GM19193 (cell line): ENCODE results near the gene IFTAP.

Experiments
- POLR2A ChIP-seq: IDR thresholded peaks from 4 replicates; pipeline ENCODE4 v1.6.1; 2011; ENCODE audit not compliant: insufficient read depth, insufficient read length; ENCODE audit errors: extremely low read depth

The IFTAP gene

DNA sequence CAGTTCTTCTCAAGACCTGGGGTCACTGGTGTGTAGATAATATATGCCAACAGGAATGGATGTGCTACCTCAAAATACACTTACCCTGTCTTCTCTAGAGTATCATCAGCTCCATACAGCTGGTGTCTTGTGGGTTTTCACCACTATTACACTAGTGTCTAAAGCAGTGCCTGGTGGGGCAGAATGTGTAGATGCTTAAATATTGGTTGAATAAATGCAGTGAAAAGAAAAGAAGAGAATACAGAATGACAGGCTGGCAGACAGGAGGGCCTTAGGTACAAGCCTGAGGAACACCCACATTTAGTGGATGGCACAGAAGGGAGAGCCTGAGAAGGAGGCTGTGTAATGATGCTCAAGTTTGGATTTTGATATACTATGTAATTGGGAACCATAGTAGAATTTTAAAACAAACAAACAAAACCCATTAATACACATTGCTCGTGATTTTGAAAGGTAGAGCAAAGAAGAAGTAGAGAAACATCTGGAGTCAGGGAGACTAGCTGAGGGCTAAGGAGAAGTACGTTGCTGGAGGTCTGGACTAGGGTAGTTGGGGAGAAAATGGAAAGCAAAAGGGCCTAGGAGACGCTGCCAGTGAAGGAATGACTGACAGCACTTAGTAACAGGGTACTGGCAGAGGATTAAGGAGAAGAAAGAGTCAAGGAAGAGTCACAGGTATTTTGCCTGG, 24.2 kb downstream of the IFTAP start:
- TF ChIP-seq POLR2A, result no peak

- TF ChIP-seq POLR2A, result no peak
These were observed 25.2 kb downstream of the IFTAP start for GRCh38 chr11:36619502-36619901.

- no peak for TF ChIP-seq POLR2A
These were observed 25.9 kb downstream of the IFTAP start for GRCh38 chr11:36620246-36620645.

DNA sequence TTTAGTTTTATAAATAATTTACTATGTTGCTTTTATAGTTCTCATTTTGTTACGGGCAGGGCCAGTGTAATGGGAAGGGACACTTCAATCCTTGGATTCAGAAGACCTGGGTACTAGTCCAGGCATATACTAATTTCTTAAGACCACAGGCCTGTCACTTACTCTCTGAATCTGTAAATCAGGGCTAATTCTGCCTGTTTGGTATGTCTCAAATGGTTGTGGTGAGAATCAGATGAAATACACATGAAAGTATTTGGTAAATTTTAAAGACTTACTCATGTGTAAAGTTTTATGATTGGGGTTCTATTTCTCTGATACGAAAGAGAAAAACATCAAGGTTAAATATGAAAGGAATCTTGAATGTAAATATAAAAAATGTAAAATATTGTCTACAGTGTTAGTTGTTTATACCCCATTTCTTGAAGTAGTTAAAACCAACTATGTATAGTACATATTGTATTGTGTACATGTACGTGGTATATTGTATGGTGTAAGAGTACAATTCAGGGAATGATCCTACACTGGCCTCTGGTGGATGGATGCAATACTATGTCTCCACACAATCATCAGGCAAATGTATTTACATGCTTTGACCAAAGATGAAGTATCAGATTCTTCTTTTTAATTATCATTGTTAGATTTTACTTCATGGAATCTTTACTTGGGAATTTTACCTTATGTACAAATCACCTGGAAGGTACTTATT, 28.3 kb downstream of the IFTAP start:
- no peak for TF ChIP-seq POLR2A

DNA sequence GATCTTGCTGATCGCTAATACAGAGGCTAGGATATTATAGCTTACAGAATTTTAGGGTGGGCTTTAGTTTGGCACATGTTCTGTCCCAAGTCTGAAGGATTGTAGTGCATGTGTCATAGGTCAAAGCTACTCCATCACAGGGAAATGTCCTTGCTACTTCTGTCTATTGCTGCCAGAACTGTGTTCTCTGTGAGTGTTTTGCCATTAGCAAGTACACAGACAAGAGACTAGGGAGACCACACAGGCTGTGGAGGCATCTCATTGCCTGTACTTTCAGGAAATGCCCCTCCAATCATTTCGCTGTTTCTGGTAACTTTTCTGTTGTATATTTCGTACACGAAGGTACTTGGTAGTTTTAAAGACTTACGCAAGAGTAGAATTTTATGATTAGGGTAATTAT, 29.2 kb downstream of the IFTAP start:
- no peak for TF ChIP-seq POLR2A

GRCh38 chr11:36627006-36627405, 32.7 kb downstream of the IFTAP start:
- TF ChIP-seq POLR2A, result no peak

DNA sequence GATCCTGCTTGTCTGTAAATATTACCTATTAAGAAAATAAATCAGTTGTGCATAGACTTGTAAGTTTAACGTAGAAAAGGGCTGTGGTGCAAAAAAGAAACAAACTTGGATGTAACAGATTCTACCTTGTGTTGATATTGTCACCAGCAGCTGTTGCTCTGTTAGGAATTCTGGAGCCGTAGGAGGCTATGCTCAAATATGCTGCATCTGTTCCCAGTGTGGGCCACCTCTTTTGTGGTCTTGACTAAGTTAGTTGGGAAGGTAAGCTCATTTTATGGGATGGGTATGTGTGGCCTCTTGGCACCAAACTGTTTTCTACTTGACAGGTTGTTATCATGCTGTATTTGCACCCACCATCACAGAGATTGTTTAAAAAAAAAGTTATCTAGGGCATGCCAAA, 33.2 kb downstream of the IFTAP start:
- no peak for TF ChIP-seq POLR2A

DNA sequence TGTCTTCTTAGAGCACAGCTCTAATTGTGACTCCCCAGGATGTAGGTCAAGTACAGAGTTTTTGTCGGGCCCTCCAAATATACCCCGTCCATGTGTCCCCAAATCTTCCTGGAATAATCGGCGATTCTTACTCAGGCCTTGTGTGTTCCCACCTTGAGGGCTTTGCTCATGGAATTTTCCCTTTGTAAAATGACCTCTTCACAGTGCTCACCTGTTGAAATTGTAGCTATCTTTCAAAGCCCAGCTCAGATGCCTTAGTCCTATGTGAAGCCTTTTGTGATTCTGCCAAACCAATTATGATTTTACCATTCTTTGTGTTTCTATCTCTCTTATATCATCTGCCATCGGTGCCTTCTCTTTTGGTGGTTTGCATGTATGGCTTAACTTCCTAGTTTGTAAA, 33.8 kb downstream of the IFTAP start:
- no peak for TF ChIP-seq POLR2A

DNA sequence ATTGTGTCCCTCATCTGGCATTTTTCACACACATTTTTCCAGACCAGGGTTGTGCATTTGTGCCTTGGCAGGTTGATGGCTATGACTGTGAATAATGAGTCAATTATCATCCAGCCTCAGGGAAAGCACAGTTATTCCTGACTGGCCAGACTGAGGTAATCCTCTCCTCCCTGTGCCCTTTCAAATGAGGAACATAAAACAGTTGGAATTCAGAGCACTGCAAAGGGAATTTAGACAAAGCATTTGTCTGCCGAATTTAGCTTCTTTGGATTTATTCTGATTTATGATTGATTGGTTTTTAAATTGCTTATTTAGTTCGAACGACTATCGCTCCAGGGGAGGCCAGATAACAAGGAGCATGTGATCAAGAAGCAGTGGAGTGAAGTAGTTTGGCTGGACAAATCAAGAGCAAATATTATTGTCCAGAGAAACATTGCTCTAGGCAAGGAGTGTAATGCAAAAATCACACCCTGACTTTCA, 34.5 kb downstream of the IFTAP start:
- no peak for TF ChIP-seq POLR2A

- no peak for TF ChIP-seq POLR2A
These were observed 37.5 kb downstream of the IFTAP start for GRCh38 chr11:36631774-36632173.

DNA sequence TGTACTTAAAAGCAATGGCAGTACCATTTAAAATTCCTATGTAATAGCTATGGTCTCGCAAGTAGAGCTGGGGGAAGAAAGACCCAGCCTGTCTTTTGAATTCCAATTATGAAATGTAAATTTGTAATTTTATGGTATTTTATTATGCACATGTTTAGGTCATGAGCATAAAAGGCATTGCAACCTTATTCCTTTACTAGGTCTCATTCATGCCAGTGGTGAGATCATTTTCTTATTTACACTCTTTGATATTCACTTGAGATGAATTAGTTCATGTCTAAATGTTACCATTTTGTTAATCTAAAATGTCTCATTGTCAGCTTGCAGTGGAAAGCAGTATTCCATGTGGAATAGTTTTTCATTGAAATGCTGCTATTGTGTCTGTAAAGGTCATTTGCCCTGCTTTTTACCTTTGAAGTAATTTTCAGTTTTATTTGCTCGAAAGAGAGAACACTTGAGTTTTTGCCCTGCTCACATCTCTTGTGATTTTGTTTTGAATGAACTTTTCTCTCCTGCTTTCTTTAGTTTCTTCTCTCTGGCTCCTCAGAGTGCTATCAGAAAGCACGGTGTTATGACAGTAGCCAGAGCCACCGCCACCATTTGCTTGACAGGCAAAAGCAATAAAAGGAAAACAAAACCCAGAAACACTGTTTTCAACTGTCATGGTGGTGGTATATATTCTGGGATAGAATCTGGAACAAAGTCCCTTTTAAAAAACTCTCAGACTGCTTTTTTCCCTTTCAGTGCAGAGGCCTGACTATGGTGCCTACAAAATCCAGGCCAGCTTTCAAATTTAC, 41.0 kb downstream of the IFTAP start:
- TF ChIP-seq POLR2A, result no peak

- no peak for TF ChIP-seq POLR2A
These were observed 44.3 kb downstream of the IFTAP start for GRCh38 chr11:36638556-36638955.

DNA sequence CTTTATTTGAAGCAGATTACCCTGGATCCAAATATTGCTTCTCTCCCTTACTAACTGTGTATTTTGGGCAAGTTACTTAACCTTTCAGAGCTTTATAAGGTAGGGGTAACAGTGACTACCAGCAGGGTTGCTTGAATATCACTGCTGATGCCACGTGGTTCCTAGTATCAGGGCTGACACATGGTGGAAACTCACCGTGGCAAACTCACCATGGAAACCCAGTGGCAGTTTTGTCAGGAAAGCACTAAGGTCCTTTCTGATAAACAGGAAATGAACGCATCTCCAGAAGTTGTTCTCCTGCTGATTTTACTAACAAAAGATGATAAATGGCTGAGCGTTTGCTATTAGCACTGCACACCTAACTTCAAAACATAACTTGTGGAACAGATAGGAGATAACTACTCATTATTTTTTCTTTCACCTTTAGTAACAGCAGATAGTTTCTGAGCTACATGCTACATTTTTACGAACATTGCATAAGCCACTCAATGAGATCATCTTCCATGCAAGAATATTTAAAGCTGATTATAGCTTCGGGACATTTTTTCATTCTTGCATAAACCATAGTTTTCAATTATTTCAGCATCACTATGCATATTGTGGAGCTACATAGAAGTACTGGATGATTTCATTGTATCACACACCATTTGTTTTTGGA, 63.4 kb downstream of the IFTAP start:
- no peak for TF ChIP-seq POLR2A

- TF ChIP-seq POLR2A, result no peak
These were observed 78.6 kb downstream of the IFTAP start for GRCh38 chr11:36672815-36673450.

- no peak for TF ChIP-seq POLR2A
These were observed 89.5 kb downstream of the IFTAP start for GRCh38 chr11:36683818-36684217.
